Measurements from ENCODE around the gene MYT1. TPM values are rescaled to one million over a fixed set of nuclear protein-coding genes. Genes with fewer than 3 reads are reported as not detected.

MYT1 gene
- total RNA-seq, 1 donor from 2014 or later: not detected

DNA sequence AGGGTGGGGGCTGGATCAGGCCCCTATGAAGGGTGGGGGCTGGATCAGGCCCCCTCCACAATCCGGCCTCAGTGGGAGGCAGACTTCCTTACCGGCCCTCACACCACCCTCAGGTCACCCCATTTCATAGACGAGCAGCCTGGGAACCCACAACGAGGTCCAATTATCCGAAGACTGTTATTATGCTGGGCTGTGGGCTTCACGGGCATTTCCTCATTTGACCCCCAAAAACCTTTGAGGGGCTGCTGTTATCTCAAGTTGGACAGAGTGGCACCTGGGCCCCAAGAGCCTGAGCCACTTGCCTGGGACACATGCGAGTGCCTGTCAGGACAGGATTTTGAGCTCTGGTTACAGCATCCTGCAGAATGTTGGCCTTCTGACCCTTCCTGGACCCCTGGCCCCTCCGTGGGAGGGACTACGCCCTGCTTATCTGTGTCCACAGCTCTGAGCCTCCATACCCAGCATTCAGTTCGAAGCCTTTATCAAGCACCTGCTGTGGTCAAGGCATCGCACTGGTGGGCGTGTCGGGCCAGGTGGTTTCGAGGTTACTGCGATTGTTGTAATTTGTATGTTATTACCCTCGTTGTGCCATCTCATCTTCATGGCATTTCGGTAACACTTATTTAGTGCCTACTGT is 56.8 kb downstream of the MYT1 start:
- Histone ChIP-seq H3K36me3 (ENCODE audit: control insufficient read depth in 3 of 3, insufficient read depth in 3 of 3, low read length in 3 of 3) (no peaks in the 10 kb centered on the region), H3K9me3 (ENCODE audit: control insufficient read depth in 3 of 3, low read length in 3 of 3) (no peaks in the 10 kb centered on the region), H3K4me1 (ENCODE audit: control insufficient read depth in 3 of 3, insufficient read depth in 3 of 3, low read length in 3 of 3) (peaks cover 22 to 42% (median 23%) of the 10 kb centered on the region in 3 donors), H3K27me3 (ENCODE audit: control insufficient read depth in 3 of 3, insufficient read depth in 3 of 3, low read length in 3 of 3) (peaks cover 3 to 18% (median 6%) of the 10 kb centered on the region in 3 donors), H3K4me3 (ENCODE audit: low read length in 3 of 3) (no peak overlapping the region), H3K27ac (ENCODE audit: low read depth, low read length) (no peak overlapping the region), H3K9ac (ENCODE audit: low read depth in 1 of 3, low read length in 3 of 3) (no peak overlapping the region)

DNA sequence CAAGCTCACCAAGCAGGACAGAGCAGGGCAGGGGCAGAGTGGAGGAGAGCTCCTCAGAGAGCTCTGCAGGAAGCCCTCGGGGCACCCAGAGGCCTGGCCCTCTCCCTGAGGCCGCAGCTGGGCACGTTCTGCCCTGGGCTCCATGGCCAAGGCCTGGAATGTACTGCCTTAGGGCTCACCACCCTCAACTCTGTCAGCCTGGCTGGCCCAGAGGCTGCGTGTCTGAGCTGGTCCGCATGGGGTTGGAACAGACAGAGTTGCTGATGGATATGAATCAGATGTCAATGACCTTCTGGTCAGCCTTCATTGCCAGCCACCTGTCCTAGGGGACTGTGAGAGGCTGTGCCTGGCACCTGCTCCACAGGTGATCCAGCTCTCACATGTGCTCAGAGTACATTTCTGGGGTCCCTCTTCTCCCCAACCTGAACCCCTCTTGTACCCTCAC is 58.1 kb downstream of the MYT1 start:
- H3K36me3 ChIP-seq (ENCODE audit: control insufficient read depth in 3 of 3, insufficient read depth in 3 of 3, low read length in 3 of 3): no peaks in the 10 kb centered on the region
- H3K4me1 ChIP-seq (ENCODE audit: control insufficient read depth in 3 of 3, insufficient read depth in 3 of 3, low read length in 3 of 3): peaks cover 22 to 37% (median 23%) of the 10 kb centered on the region in 3 donors
- peak overlapping the region; percentile 21 for H3K27ac ChIP-seq (ENCODE audit: low read depth, low read length)
- no peak overlapping the region for H3K4me3 ChIP-seq (ENCODE audit: low read length in 3 of 3)
- H3K9ac ChIP-seq (ENCODE audit: low read depth in 1 of 3, low read length in 3 of 3): peak overlapping the region in 1 of 3 donors; percentile 40
- no peaks in the 10 kb centered on the region for H3K9me3 ChIP-seq (ENCODE audit: control insufficient read depth in 3 of 3, low read length in 3 of 3)
- peaks cover 3 to 18% (median 6%) of the 10 kb centered on the region in 3 donors for H3K27me3 ChIP-seq (ENCODE audit: control insufficient read depth in 3 of 3, insufficient read depth in 3 of 3, low read length in 3 of 3)

DNA sequence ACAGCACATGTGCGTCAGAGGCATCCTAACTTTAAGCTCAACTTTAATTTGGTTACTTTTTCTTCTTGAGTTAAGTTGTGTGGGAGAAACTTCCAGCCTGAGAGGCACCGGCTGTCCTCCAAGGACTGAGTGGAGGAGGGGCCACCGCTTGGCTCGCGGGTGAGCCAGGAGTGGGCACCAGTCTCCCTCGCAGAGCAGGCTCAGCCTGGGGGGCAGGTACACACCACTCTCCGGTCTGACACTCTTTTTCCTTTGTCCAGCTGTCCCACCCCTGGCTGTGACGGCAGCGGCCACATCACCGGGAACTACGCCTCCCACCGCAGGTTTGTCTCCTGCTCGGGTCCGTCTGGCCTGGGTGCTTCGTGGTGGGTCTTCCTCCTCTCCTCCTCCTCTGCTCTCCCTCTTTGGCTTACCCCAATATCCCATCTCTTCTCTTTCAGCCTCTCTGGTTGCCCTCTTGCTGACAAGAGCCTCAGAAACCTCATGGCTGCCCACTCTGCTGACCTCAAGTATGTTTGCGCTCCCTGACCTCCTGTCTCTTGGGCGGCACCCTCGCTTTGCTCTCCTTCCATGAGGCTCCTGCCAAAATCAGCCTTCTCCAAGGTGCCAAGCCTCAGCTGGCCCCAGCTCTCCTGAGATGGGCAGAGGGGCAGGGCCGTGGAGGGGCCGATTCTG is 58.7 kb downstream of the MYT1 start:
- Histone ChIP-seq H3K9ac (ENCODE audit: low read depth in 1 of 3, low read length in 3 of 3) (peak overlapping the region in 1 of 3 donors; percentile 40), H3K9me3 (ENCODE audit: control insufficient read depth in 3 of 3, low read length in 3 of 3) (no peaks in the 10 kb centered on the region), H3K4me1 (ENCODE audit: control insufficient read depth in 3 of 3, insufficient read depth in 3 of 3, low read length in 3 of 3) (peaks cover 22 to 37% (median 23%) of the 10 kb centered on the region in 3 donors), H3K36me3 (ENCODE audit: control insufficient read depth in 3 of 3, insufficient read depth in 3 of 3, low read length in 3 of 3) (no peaks in the 10 kb centered on the region), H3K27ac (ENCODE audit: low read depth, low read length) (no peak overlapping the region), H3K4me3 (ENCODE audit: low read length in 3 of 3) (peak overlapping the region in 1 of 3 donors; percentile 6), H3K27me3 (ENCODE audit: control insufficient read depth in 3 of 3, insufficient read depth in 3 of 3, low read length in 3 of 3) (peaks cover 3 to 18% (median 6%) of the 10 kb centered on the region in 3 donors)

DNA sequence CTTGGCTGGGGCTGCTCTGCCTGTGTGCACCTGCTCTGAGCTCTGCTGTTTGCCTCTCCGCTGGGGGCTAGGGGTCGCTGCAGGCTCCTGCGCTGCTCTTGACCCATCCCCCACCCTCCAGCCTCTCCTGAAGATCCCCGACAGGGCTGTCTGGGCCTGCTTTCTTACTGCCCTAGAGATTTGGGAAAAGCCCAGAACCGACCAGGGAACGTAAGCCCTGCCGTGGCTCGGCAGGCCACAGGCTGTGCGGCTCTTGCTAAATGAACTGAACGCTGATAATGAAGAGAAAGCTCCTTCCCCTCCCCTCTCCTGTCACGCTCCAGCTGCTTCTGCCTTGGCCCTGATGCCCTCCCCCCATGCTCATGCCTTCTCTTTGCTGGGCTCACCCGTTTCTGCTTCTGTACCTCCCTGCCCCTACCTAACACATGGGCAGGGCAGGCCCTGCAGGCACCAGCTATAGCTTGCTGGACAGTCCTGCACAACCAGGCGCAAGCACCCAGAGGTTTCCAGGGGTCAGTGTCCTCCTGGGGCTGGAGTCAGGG is 59.3 kb downstream of the MYT1 start:
- H3K27me3 ChIP-seq (ENCODE audit: control insufficient read depth in 3 of 3, insufficient read depth in 3 of 3, low read length in 3 of 3): peaks cover 3 to 16% (median 6%) of the 10 kb centered on the region in 3 donors
- peak overlapping the region in 1 of 3 donors; percentile 33 for H3K9ac ChIP-seq (ENCODE audit: low read depth in 1 of 3, low read length in 3 of 3)
- H3K9me3 ChIP-seq (ENCODE audit: control insufficient read depth in 3 of 3, low read length in 3 of 3): no peaks in the 10 kb centered on the region
- H3K4me1 ChIP-seq (ENCODE audit: control insufficient read depth in 3 of 3, insufficient read depth in 3 of 3, low read length in 3 of 3): peaks cover 22 to 37% (median 23%) of the 10 kb centered on the region in 3 donors
- H3K27ac ChIP-seq (ENCODE audit: low read depth, low read length): peak overlapping the region; percentile 2
- no peaks in the 10 kb centered on the region for H3K36me3 ChIP-seq (ENCODE audit: control insufficient read depth in 3 of 3, insufficient read depth in 3 of 3, low read length in 3 of 3)
- peak overlapping the region in 1 of 3 donors; percentile 6 for H3K4me3 ChIP-seq (ENCODE audit: low read length in 3 of 3)

DNA sequence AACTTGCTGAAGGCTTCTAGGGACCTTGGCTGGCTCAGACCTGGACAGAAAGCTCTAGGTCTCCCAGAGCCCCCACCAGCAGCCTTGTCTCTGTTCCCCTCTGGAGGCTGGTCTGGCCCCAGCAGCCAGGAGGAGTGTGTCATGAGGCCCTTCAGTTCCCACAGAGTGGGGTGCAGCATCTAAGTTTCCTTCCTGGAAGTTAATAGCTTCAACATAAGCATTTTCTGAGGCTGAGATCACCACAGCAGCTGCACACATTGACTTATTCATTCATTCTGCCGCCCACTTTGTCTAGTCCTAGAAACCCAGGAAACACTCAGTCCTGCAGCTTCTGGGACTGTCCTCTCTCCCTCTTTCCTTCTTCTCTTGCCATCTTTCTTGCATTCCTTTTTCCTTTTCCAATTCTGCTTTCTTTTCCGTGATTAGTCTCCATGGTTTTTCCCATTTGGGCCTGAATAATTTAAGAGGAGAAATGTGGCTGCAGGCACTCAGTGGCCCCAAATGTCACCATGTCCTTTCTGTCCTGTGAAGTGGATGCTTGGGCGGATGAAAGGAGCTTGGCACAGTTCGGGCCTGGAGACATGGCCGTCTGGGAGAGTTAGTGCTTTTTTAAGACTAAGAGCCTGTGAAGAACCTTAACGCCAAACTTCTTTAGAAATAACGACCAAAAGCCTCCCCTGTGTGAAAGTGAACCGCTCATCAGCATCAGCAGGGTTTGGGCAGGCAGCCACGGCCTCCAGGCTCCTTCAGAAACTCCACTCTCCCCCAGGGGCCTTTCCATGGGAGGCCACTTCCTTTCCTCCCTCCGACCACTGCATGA is 60.3 kb downstream of the MYT1 start:
- Histone ChIP-seq H3K36me3 (ENCODE audit: control insufficient read depth in 3 of 3, insufficient read depth in 3 of 3, low read length in 3 of 3) (no peaks in the 10 kb centered on the region), H3K4me1 (ENCODE audit: control insufficient read depth in 3 of 3, insufficient read depth in 3 of 3, low read length in 3 of 3) (peaks cover 22 to 37% (median 23%) of the 10 kb centered on the region in 3 donors), H3K4me3 (ENCODE audit: low read length in 3 of 3) (no peak overlapping the region), H3K27ac (ENCODE audit: low read depth, low read length) (peak overlapping the region; percentile 2), H3K27me3 (ENCODE audit: control insufficient read depth in 3 of 3, insufficient read depth in 3 of 3, low read length in 3 of 3) (peaks cover 2 to 6% (median 3%) of the 10 kb centered on the region in 3 donors), H3K9me3 (ENCODE audit: control insufficient read depth in 3 of 3, low read length in 3 of 3) (no peaks in the 10 kb centered on the region), H3K9ac (ENCODE audit: low read depth in 1 of 3, low read length in 3 of 3) (peak overlapping the region in 1 of 3 donors; percentile 16)

DNA sequence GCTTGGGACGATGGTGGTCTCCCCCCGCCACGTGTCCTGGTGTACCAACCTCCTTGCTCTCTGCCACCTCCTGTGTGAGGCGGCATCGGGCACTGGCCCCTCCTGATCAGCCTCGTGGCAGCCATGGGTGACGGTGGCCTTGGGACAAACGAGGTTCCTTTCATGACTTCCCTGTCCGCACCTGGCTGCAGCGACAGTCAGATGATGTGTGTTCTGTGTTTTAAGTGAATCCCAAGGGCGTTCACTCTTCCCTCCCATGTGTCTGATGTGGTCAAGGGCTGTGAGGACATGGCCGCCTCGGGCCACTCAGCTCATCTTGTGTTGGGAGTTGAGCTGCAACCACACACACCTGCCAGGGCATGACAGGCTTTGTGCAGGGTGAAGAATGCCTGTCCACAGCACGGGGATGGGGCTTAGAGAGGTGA is 60.9 kb downstream of the MYT1 start:
- no peaks in the 10 kb centered on the region for H3K9me3 ChIP-seq (ENCODE audit: control insufficient read depth in 3 of 3, low read length in 3 of 3)
- H3K36me3 ChIP-seq (ENCODE audit: control insufficient read depth in 3 of 3, insufficient read depth in 3 of 3, low read length in 3 of 3): no peaks in the 10 kb centered on the region
- H3K4me3 ChIP-seq (ENCODE audit: low read length in 3 of 3): no peak overlapping the region
- H3K27ac ChIP-seq (ENCODE audit: low read depth, low read length): no peak overlapping the region
- peak overlapping the region in 1 of 3 donors; percentile 16 for H3K9ac ChIP-seq (ENCODE audit: low read depth in 1 of 3, low read length in 3 of 3)
- H3K27me3 ChIP-seq (ENCODE audit: control insufficient read depth in 3 of 3, insufficient read depth in 3 of 3, low read length in 3 of 3): peaks cover 0 to 3% (median 2%) of the 10 kb centered on the region in 3 donors
- peaks cover 22 to 37% (median 23%) of the 10 kb centered on the region in 3 donors for H3K4me1 ChIP-seq (ENCODE audit: control insufficient read depth in 3 of 3, insufficient read depth in 3 of 3, low read length in 3 of 3)

DNA sequence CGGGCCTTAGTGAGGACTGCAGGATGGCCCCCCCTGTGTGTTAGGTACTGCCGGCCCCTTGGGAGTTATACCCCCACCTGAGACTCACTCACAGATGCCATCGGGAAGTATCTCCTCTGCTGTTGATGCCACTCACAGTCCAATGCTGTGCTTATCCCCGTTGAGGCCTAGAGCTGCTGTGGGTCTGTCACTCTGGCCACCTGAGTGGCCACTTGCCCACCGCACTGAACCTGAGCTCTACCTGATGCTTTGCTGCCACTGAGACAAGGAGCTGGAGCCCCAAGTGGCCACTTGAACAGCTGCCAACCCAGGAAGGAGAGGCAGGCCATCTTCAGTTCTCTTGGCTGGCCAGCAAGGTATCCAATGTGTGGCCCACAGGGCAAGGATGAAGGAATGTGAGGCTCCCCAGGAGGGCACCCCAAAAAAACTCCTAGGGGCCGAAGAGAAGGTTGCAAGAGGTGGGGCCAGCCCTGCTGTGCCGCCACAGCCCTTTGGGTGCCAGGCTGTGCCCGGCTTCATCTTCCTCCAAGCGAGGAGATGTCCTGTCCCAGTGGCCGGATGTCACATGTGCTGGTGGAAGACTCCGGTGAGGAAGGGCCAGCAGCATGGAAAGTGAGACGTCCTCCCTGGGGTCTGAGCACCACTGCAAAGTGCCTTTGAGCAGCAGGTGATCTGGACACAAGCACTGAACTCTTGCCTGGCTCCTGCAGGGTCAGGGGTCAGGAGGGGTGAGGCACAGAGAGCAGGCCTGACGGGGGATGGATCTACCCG is 61.8 kb downstream of the MYT1 start:
- no peak overlapping the region for H3K4me3 ChIP-seq (ENCODE audit: low read length in 3 of 3)
- no peaks in the 10 kb centered on the region for H3K9me3 ChIP-seq (ENCODE audit: control insufficient read depth in 3 of 3, low read length in 3 of 3)
- no peak overlapping the region for H3K27ac ChIP-seq (ENCODE audit: low read depth, low read length)
- H3K4me1 ChIP-seq (ENCODE audit: control insufficient read depth in 3 of 3, insufficient read depth in 3 of 3, low read length in 3 of 3): peaks cover 22 to 36% (median 23%) of the 10 kb centered on the region in 3 donors
- no peak overlapping the region for H3K9ac ChIP-seq (ENCODE audit: low read depth in 1 of 3, low read length in 3 of 3)
- H3K27me3 ChIP-seq (ENCODE audit: control insufficient read depth in 3 of 3, insufficient read depth in 3 of 3, low read length in 3 of 3): peaks cover 0 to 2% (median 0%) of the 10 kb centered on the region in 3 donors
- H3K36me3 ChIP-seq (ENCODE audit: control insufficient read depth in 3 of 3, insufficient read depth in 3 of 3, low read length in 3 of 3): no peaks in the 10 kb centered on the region

DNA sequence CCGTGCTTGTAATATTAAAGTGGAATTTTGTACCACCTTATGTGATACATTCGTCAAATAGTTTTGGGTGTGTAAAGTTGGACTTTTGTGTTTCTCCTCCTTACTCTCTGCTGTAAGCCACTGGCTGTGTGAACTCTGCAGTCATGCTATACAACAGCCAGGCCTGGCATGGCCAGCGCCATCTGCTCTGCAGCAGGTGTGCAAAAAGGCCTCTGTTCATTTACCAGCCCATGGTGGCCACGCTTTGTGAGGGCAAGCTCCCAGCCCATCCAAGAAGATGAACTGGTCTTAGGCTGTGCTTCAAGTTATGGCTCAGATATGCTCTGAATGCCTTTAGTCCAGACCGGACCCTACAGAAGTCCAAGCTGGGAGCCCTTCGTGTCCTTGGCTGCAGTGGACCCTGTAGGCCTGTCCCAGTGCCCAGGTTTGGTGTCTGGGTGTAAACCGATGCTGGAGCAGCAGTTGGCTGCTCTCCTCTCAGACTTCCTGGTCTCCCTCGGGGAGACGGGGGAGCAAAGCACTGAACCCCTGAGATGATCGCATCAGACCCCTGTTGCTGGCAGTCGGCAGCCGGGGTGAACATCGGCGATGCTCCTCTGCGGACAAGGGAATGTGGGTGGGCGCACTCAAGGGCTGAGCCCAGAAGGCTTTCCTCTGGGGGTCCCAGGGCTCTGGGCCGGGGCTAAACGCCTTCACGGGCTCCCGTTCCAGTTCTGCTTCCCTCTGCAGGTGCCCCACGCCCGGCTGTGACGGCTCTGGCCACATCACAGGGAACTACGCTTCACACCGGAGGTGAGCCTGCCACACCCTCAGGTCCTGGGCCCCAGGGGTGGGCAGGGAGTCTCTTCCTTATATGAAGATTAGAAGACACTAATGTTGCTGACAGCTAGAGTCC is 62.7 kb downstream of the MYT1 start:
- no peaks in the 10 kb centered on the region for H3K9me3 ChIP-seq (ENCODE audit: control insufficient read depth in 3 of 3, low read length in 3 of 3)
- no peaks in the 10 kb centered on the region for H3K36me3 ChIP-seq (ENCODE audit: control insufficient read depth in 3 of 3, insufficient read depth in 3 of 3, low read length in 3 of 3)
- no peak overlapping the region for H3K4me3 ChIP-seq (ENCODE audit: low read length in 3 of 3)
- peaks cover 22 to 29% (median 23%) of the 10 kb centered on the region in 3 donors for H3K4me1 ChIP-seq (ENCODE audit: control insufficient read depth in 3 of 3, insufficient read depth in 3 of 3, low read length in 3 of 3)
- H3K27me3 ChIP-seq (ENCODE audit: control insufficient read depth in 3 of 3, insufficient read depth in 3 of 3, low read length in 3 of 3): no peaks in the 10 kb centered on the region
- H3K27ac ChIP-seq (ENCODE audit: low read depth, low read length): no peak overlapping the region
- H3K9ac ChIP-seq (ENCODE audit: low read depth in 1 of 3, low read length in 3 of 3): no peak overlapping the region
